PFSK-1 (cell line): ENCODE measurements around the gene TERB1. TPM values are rescaled to one million over a fixed set of nuclear protein-coding genes. Genes with fewer than 3 reads are reported as not detected.

Experiments
- FOXP2 ChIP-seq: optimal IDR thresholded peaks from 2 replicates; pipeline ENCODE3; 2011; ENCODE audit warnings: borderline replicate concordance, control low read depth, inconsistent platforms; ENCODE audit not compliant: insufficient read depth; ENCODE audit errors: extremely low read length, extremely low read depth
- POLR2AphosphoS5 ChIP-seq: IDR thresholded peaks from 2 replicates; pipeline ENCODE4 v1.6.1; 2012; ENCODE audit warnings: low read depth, mild to moderate bottlenecking, control low read depth, low read length, moderate library complexity
- SIN3A ChIP-seq: IDR thresholded peaks from 2 replicates; pipeline ENCODE4 v1.6.1; 2012; ENCODE audit warnings: mild to moderate bottlenecking, low read length, moderate library complexity, borderline replicate concordance; ENCODE audit not compliant: insufficient read depth
- TAF1 ChIP-seq: IDR thresholded peaks from 2 replicates; pipeline ENCODE4 v1.6.1; 2012; ENCODE audit warnings: low read length, control low read depth, borderline replicate concordance; ENCODE audit not compliant: insufficient read depth
- polyA plus RNA-seq: library from polyadenylated mRNA; unstranded; fragments of >200 nt; gene quantifications from one replicate; pipeline ENCODE4 v1.2.1, GENCODE V29; 2012; ENCODE audit warnings: low read depth, missing spikeins; ENCODE audit not compliant: insufficient read length
- TF ChIP-seq, protein P1 (sequence below), 2 experiments: IDR thresholded peaks; 2 replicates each; pipeline versions ENCODE4 v1.6.1 to v1.8.0; 2011 to 2012; ENCODE audit warnings: low read depth in 2 of 2, low read length in 2 of 2, control low read depth in 1 of 2, inconsistent platforms in 1 of 2, mild to moderate bottlenecking in 1 of 2, moderate library complexity in 1 of 2; ENCODE audit not compliant: insufficient read depth in 1 of 2

The TERB1 gene
- not detected for polyA plus RNA-seq

GRCh38 chr16:66801320-66802105 is at the start of gene TERB1:
TERB1 (minus strand) TSS chr16:66801584; CDS start chr16:66796798, 4,786 bp downstream.
- TF ChIP-seq SIN3A = no peak
- TF ChIP-seq TAF1 = no peak
- TF ChIP-seq, protein P1, sequence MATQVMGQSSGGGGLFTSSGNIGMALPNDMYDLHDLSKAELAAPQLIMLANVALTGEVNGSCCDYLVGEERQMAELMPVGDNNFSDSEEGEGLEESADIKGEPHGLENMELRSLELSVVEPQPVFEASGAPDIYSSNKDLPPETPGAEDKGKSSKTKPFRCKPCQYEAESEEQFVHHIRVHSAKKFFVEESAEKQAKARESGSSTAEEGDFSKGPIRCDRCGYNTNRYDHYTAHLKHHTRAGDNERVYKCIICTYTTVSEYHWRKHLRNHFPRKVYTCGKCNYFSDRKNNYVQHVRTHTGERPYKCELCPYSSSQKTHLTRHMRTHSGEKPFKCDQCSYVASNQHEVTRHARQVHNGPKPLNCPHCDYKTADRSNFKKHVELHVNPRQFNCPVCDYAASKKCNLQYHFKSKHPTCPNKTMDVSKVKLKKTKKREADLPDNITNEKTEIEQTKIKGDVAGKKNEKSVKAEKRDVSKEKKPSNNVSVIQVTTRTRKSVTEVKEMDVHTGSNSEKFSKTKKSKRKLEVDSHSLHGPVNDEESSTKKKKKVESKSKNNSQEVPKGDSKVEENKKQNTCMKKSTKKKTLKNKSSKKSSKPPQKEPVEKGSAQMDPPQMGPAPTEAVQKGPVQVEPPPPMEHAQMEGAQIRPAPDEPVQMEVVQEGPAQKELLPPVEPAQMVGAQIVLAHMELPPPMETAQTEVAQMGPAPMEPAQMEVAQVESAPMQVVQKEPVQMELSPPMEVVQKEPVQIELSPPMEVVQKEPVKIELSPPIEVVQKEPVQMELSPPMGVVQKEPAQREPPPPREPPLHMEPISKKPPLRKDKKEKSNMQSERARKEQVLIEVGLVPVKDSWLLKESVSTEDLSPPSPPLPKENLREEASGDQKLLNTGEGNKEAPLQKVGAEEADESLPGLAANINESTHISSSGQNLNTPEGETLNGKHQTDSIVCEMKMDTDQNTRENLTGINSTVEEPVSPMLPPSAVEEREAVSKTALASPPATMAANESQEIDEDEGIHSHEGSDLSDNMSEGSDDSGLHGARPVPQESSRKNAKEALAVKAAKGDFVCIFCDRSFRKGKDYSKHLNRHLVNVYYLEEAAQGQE (IDR thresholded peaks at IDR 0.05; ENCODE audit: insufficient read depth in 1 of 2, low read depth in 2 of 2, low read length in 2 of 2) = no peak
- TF ChIP-seq POLR2AphosphoS5 = no peak
- TF ChIP-seq FOXP2 = no peak

DNA sequence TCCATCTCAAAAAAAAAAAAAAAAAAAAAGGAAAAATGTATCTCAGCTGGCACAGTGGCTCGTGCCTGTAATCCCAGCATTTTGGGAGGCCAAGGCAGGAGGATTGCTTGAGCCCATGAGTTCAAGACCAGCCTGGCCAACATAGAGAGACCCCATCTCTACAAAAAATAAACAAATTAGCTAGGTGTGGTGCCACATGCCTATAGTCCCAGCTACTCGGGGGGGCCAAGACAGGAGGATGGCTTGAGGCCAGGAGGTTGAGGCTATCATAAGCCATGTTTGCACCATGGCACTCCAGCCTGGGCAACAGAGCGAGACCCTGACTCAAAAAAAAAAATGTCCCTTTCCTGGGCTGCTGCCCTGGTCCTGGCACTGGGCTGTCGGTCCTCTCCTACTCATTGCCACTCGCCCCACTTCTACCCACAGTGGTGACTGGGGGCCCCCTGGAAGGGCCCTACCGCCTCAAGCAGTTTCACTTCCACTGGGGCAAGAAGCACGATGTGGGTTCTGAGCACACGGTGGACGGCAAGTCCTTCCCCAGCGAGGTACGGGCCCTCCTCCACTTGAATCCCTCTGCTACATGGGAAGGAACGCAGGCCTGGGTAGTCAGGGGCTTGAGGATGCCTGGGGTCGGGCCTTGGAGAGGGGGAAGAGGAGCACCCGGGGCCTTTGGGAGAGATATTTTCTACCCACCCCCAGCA is 48.9 kb upstream of the TERB1 start:
- TF ChIP-seq SIN3A (no peak), POLR2AphosphoS5 (no peak), TAF1 (no peak), FOXP2 (no peak)
- TF ChIP-seq, protein P1 (IDR thresholded peaks at IDR 0.05; ENCODE audit: insufficient read depth in 1 of 2, low read depth in 2 of 2, low read length in 2 of 2) = no peak

DNA sequence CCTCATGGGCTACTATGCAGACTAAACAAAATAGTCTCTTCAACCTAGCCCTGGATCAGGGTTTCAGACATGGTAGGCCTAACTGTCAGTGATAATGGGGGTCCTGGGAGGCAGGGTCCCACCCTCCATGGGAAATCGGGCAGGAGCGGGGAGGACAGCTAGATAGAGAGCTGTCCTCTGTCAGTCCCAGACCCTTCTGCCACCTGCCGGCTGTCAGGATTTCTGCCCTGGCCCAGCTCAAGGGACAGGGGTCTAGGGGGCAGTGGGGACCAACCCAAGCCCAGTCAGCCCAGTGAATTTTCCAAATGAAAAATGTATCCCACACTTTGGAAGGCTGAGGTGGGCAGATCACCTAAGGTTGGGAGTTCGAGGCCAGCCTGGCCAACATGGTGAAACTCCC is 48.2 kb upstream of the TERB1 start:
- no peak for TF ChIP-seq FOXP2
- TF ChIP-seq, protein P1 (IDR thresholded peaks at IDR 0.05; ENCODE audit: insufficient read depth in 1 of 2, low read depth in 2 of 2, low read length in 2 of 2) = no peak
- no peak for TF ChIP-seq TAF1
- TF ChIP-seq SIN3A = no peak
- no peak for TF ChIP-seq POLR2AphosphoS5

DNA sequence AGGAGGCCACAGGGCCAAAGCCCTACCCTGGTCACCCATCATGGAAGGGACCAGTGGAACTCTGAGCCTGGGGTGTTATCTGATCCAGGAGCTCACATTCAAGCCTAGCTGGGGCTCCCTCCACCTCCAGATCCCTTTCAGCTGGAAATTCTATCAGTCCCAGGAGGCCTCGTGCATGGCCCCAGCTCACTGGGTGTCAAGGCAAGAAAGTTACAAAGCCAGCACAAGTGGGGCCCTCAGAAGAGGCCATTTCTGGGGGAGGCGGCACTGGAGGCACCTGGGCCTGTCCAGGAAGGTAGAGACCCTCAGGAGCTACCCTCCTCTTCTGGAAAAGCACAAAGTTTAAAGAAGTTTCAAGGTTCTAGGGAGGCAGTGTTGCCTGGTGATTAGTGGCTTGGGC is 47.6 kb upstream of the TERB1 start:
- TF ChIP-seq, protein P1 (IDR thresholded peaks at IDR 0.05; ENCODE audit: insufficient read depth in 1 of 2, low read depth in 2 of 2, low read length in 2 of 2) = no peak
- no peak for TF ChIP-seq POLR2AphosphoS5
- TF ChIP-seq FOXP2 = no peak
- TF ChIP-seq SIN3A = no peak
- no peak for TF ChIP-seq TAF1
